UCSD-AML1 (cell line): ENCODE measurements around the gene PDE4D.
"Not testable (repeated sequence)": the region's sequence is repeated elsewhere in the genome, so short reads cannot be mapped to it uniquely, and the experiment has no call there.

Experiments
- DNase-seq: peaks from one replicate; lab custom pipeline; 2025; ENCODE audit not compliant: unreplicated experiment; lab: John Stamatoyannopoulos, UW

Gene PDE4D

GRCh38 chr5:58965677-58966414 is 927.7 kb downstream of the PDE4D start:
- no peak for DNase-seq

GRCh38 chr5:58963821-58964220 is 929.7 kb downstream of the PDE4D start:
- no peak for DNase-seq

- no peak for DNase-seq
These were observed 930.2 kb downstream of the PDE4D start for GRCh38 chr5:58963361-58963760.

GRCh38 chr5:58961631-58962280 is 931.8 kb downstream of the PDE4D start:
- DNase-seq, result no peak

- no peak for DNase-seq
These were observed 934.8 kb downstream of the PDE4D start for GRCh38 chr5:58958701-58959100.

GRCh38 chr5:58953218-58953617 is 940.3 kb downstream of the PDE4D start:
- DNase-seq, result not testable (repeated sequence)

- no peak for DNase-seq
These were observed 943.3 kb downstream of the PDE4D start for GRCh38 chr5:58950224-58950623.

GRCh38 chr5:58946230-58946629 is 947.3 kb downstream of the PDE4D start:
- DNase-seq, result no peak

- DNase-seq, result no peak
These were observed 949.3 kb downstream of the PDE4D start for GRCh38 chr5:58944221-58944620.

GRCh38 chr5:58940446-58940845 is 953.1 kb downstream of the PDE4D start:
- DNase-seq, result no peak

- DNase-seq, result no peak
These were observed 953.9 kb downstream of the PDE4D start for GRCh38 chr5:58939664-58940063.

- DNase-seq, result no peak
These were observed 954.7 kb downstream of the PDE4D start for GRCh38 chr5:58938563-58939424.

- no peak for DNase-seq
These were observed 956.4 kb downstream of the PDE4D start for GRCh38 chr5:58937031-58937681.

- DNase-seq, result no peak
These were observed 958.9 kb downstream of the PDE4D start for GRCh38 chr5:58934629-58935097.

GRCh38 chr5:58933891-58934628 is 959.5 kb downstream of the PDE4D start:
- DNase-seq, result no peak

- DNase-seq, result no peak
These were observed 961.4 kb downstream of the PDE4D start for GRCh38 chr5:58932057-58932612.

GRCh38 chr5:58930520-58930919 is 963.0 kb downstream of the PDE4D start:
- DNase-seq, result no peak

- DNase-seq, result no peak
These were observed 963.8 kb downstream of the PDE4D start for GRCh38 chr5:58929726-58930125.

GRCh38 chr5:58927938-58928337 is 965.6 kb downstream of the PDE4D start:
- no peak for DNase-seq

- no peak for DNase-seq
These were observed 966.3 kb downstream of the PDE4D start for GRCh38 chr5:58927181-58927580.
